GM19023 (cell line): Measurements from ENCODE around the gene PCDHGA5.
"Not testable (repeated sequence)": the region's sequence is repeated elsewhere in the genome, so short reads cannot be mapped to it uniquely, and the experiment has no call there.

Experiments used
- ATAC-seq: cut with Tn5 transposase; IDR thresholded peaks from one replicate; pipeline ENCODE4 v1.9.1; 2021; ENCODE audit warnings: mild to moderate bottlenecking, moderate library complexity; ENCODE audit not compliant: unreplicated experiment

Gene PCDHGA5

DNA sequence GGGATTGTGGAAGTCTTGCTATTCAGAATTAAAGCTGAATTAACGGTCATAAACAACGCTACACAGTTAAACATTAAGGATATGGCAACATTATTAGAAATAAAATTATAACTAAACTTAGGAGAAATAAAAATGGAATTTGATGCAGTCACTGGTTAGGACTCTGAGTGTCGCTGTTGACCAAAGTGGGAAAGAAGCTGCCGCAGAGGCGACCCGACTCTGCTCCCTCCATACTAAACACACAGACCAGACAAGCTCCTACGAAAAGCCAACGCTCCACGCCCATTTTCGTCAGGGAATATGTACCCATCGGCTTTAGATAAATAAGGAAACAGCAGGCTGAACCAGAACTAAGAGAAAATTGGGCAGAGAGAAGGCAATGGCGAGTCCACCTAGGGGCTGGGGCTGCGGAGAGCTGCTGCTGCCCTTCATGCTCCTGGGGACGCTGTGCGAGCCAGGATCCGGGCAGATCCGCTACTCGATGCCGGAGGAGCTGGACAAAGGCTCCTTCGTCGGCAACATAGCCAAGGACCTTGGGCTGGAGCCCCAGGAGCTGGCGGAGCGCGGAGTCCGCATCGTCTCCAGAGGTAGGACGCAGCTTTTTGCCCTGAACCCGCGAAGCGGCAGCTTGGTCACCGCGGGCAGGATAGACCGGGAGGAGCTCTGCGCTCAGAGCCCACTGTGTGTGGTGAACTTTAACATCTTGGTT lies at the start of gene PCDHGA5:
Gene PCDHGA5, plus strand, starts transcription at position 211 of the 709 bp plus-strand sequence. Its CDS starts 169 bp downstream, at position 380.
- ATAC-seq: no peak

DNA sequence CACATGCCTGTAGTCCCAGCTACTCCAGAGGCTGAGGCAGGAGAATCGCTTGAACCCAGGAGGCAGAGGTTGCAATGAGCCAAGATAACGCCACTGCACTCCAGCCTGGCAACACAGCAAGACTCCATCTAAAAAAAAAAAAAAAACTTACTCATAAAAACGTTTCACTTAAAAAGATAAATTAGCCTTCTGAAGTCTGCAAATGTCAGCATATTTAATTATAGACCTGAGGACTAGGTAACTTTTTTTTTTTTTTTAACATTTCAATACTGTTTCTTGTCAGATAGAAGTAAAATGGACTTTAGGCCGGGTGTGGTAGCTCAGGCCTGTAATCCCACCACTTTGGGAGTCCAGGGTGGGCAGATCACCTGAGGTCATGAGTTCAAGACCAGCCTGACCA lies 47.0 kb upstream of the PCDHGA5 start:
- ATAC-seq: not testable (repeated sequence)

DNA sequence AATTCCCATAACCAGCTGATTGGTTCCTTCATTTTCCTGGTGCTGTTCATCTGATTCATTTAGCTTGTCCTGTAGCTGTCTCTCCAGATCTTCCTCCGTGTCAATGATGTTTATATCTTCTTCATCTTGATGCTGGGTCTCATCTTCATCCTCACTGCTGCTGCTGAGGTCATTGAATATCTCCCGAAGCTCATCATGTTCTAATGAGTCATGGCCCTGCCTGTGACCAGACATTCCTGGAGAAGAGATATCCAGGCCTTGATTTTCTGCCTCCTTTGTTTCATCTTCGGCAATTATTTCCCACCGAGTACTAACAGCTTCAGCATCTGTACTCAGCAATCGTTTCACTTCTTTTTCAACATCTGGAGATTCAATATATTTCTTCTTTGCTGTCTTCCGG lies 44.8 kb upstream of the PCDHGA5 start:
- no peak for ATAC-seq

GRCh38 chr5:141319699-141320098 lies 44.3 kb upstream of the PCDHGA5 start:
- no peak for ATAC-seq

DNA sequence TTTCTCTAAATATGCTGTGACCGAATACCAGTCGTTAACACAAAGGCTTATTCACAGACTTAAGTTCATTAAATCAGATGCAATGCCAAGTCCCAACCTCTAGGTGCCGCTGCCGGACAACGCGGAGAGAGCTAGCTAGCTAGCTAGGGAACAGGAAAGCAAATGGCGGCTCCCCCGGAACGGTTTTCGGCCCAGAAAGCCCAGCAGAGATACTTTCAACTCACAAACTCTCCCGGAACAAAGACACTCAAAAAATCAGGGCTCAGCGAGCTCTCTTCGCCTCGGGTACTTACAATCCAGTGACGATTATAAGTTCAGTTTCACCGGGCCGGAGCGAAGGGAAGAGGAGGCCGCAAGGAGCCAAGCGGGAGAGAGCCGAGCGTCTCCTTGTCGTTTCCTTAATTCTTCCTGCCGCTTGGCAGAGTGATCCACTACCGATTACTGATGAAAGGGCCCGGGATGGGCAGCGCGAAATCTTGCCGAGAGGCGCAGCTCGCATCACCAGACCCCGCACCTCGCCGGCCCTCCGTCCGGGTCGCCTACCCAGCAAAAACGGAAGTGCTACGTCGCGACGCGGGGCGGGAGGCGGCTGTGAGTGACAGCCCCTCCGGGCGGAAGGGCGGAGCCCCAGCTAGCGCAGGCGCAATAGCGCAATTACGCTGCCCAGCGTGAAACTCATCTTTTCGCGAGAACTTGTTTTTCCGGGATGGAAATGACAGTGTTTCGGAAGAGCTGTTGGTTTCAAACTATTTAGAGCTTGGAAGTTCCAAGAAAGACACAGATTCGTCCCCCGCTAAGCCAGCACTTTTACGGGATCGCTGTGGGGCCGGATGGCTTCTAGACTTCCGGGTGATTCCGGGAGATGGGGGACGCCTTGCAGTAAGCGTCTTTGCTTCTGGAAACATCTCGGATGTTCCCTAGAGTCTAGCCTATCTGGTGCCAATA lies 43.5 kb upstream of the PCDHGA5 start, which contains the start of gene TAF7:
Gene TAF7, minus strand, starts transcription at position 560 of the 945 bp plus-strand sequence. CDS start 740 bp downstream, outside the sequence.
- ATAC-seq: peak; percentile 97

DNA sequence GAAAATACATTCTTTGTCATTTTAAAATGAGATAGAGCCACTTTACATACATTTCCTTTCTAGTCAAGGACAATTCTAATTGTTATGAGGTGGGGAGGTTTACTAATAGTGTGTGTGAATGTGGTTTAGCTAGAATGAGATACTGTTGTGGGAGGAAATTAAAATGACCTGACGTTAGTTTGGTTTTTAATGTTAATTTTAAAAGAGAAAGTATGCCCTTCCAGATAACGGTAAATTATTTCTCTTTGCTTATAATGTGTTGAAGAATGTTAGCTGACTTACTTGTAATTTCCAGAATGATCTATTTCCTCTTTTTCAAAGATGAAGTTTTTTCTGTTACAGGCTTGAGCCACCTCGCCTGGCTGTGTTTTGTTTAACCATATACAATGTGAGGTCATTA lies 41.7 kb upstream of the PCDHGA5 start:
- no peak for ATAC-seq

DNA sequence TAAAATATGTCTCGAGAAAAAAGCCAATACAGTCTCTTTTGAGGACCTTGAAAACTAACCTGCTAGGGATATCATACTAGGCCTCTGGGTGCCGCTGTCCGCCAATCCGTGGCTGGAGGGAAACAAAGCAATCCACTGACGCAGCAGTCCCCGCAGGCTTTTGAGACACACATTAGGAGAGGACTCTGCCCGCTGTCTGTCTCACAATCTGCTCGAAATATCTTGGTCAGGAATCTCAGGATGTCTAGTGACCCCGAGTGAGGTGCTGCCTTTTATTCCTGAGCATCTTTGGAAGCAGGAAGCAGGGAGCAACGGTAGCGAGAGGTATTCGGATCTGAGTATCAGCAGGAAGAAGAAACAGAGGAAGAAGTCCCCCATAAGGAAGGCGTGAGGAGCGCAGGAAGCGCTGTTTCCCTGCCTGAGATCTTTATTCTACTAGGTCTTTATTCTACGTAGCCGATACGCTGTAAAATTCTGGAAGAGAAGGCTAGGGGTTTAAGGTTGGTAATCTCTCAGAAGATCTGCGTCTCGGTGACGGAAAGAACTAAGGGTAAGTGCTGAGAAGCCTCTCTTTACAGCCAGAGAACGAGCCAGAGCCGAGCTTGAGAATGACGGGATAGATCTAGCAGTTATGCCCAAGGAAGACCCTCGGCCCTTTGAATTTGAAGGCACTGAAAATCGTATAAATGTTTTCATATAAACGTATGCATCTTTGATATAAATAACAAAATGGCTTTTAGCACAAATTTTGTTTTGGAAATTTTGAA lies 37.7 kb upstream of the PCDHGA5 start:
- peak; percentile 89 for ATAC-seq

GRCh38 chr5:141328231-141328630 lies 35.7 kb upstream of the PCDHGA5 start:
- ATAC-seq: no peak

GRCh38 chr5:141330299-141331080 lies 33.5 kb upstream of the PCDHGA5 start, which contains the start of gene PCDHGA1:
Gene PCDHGA1, plus strand, starts transcription at chr5:141330514.
- no peak for ATAC-seq

DNA sequence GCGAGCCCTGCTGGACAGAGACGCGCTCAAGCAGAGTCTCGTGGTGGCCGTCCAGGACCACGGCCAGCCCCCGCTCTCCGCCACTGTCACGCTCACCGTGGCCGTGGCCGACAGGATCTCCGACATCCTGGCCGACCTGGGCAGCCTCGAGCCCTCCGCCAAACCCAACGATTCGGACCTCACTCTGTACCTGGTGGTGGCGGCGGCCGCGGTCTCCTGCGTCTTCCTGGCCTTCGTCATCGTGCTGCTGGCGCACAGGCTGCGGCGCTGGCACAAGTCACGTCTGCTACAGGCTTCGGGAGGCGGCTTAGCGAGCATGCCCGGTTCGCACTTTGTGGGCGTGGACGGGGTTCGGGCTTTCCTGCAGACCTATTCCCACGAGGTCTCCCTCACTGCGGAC lies 31.4 kb upstream of the PCDHGA5 start:
- not testable (repeated sequence) for ATAC-seq

DNA sequence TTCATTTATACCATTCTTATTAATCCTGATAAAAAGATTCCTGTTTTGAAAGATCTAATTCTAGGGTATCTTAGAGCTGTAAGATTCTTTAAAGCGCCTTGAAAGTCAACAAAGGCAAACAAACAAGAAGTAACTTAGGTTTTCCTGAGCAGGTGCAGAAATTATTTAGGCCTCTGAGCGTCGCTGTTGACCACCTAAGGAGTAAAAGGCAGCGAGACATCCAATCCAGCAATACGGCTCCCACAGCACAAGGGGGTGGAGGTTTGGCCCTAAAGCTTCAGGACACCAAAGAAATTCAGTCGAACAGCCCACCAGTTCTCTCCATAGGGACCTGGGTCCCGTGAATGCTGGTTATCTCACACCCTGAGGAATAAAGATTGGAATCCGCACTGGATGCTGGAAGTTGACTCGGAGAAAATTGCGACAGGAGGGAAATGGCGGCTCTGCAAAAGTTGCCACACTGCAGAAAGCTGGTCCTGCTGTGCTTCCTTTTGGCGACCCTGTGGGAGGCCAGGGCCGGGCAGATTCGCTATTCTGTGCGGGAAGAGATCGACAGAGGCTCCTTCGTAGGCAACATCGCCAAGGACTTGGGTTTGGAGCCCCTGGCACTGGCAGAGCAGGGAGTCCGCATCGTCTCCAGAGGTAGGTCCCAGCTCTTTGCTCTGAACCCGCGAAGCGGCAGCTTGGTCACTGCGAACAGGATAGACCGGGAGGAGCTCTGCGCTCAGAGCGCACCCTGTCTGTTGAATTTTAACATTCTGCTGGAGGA lies 25.2 kb upstream of the PCDHGA5 start, which contains the start of gene PCDHGA2:
Gene PCDHGA2, plus strand, starts transcription at position 223 of the 769 bp plus-strand sequence.
- ATAC-seq: no peak

DNA sequence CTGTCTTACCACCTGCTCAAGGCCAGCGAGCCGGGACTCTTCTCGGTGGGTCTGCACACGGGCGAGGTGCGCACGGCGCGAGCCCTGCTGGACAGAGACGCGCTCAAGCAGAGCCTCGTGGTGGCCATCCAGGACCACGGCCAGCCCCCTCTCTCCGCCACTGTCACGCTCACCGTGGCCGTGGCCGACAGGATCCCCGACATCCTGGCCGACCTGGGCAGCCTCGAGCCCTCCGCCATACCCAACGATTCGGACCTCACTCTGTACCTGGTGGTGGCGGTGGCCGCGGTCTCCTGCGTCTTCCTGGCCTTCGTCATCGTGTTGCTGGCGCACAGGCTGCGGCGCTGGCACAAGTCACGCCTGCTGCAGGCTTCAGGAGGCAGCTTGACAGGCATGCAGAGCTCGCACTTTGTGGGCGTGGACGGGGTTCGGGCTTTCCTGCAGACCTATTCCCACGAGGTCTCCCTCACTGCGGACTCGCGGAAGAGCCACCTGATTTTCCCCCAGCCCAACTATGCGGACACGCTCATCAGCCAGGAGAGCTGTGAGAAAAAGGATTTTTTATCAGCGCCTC lies 23.1 kb upstream of the PCDHGA5 start:
- not testable (repeated sequence) for ATAC-seq

DNA sequence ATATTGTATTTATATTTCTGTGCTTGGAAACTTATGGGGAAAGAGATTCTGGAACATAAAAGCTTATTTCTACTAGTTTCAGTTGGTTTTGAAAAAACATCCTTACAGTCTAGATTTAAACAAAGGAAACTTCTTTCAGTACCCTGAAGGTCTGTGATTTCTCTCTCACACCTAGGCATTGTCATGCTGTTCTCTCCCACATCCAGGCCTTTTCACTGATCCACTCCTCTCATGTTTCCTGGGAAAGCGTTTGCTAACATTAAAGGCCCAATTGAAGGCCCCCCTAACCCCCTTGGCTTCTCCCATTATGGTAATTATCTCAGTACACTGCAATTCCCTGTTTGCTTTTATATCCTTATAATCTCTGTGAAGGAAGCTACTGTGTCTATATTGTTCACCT lies 21.2 kb upstream of the PCDHGA5 start:
- no peak for ATAC-seq

DNA sequence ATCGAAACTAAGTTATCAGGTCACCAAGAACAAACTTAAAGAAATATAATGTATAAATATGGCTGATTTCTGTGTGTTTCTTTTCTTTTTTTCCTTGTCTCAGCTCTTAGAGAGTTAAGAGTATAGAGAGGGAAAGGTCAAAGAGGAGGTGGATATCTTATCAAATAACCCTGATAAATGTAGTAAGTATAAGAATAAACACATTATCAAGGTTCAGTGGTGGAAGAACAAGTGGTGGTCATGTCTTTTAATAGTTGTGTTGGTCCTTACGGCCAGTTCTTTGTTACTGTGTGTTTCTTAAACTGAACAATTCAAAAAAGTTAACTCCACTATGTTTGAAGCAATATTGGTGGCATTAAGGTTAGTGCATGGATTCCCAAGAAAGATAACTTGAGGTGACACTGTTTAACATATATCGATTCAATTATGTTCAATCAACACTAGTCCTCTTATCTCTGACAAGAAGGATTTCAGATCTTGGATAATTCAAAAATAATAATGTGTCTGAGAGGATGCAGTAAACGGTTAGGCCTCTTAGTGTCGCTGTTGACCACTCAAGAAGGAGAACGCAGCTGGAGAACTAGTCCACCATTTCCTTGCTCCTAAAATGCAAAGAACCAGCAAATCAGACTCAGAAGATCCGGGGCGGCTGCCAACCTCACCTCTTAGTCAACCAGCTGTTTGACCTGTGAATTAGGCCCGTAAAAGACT lies 20.6 kb upstream of the PCDHGA5 start, which contains the start of gene PCDHGA3:
Gene PCDHGA3, plus strand, starts transcription at position 588 of the 711 bp plus-strand sequence. CDS start 205 bp downstream, outside the sequence.
- ATAC-seq: no peak

DNA sequence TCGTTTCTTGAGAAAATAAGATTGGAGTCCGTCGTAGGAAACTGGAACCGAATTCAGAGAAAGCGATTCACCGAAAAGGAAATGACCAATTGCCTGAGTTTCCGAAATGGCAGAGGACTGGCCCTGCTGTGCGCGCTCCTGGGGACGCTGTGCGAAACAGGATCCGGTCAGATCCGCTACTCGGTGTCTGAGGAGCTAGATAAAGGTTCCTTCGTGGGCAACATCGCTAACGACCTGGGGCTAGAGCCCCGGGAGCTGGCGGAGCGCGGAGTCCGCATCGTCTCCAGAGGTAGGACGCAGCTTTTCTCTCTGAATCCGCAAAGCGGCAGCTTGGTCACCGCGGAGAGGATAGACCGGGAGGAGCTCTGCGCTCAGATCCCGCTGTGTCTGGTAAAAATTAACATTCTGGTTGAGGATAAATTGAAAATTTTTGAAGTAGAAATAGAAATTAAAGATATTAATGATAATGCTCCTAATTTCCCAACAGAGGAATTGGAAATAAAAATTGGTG lies 20.0 kb upstream of the PCDHGA5 start:
- ATAC-seq: no peak

DNA sequence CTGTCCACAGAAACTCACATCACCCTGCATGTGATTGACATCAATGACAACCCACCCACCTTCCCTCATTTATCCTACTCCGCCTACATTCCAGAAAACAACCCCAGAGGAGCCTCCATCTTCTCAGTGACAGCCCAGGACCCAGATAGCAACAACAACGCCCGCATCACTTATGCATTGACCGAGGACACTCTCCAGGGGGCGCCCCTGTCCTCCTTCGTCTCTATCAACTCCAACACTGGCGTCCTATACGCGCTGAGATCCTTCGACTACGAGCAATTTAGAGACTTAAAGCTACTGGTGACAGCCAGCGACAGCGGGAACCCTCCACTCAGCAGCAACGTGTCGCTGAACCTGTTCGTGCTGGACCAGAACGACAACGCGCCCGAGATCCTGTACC lies 18.6 kb upstream of the PCDHGA5 start:
- no peak for ATAC-seq

DNA sequence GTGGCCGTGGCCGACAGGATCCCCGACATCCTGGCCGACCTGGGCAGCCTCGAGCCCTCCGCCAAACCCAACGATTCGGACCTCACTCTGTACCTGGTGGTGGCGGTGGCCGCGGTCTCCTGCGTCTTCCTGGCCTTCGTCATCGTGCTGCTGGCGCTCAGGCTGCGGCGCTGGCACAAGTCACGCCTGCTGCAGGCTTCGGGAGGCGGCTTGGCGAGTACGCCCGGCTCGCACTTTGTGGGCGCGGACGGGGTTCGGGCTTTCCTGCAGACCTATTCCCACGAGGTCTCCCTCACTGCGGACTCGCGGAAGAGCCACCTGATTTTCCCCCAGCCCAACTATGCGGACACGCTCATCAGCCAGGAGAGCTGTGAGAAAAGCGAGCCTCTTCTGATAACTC lies 17.9 kb upstream of the PCDHGA5 start:
- ATAC-seq: not testable (repeated sequence)
